Measurements from ENCODE around the gene ADCY9. TPM values are rescaled to one million over a fixed set of nuclear protein-coding genes. Genes with fewer than 3 reads are reported as not detected.

The ADCY9 gene
- total RNA-seq, 1 experiment from 2014 or later = 9.8 TPM

- TF ChIP-seq, protein P1, sequence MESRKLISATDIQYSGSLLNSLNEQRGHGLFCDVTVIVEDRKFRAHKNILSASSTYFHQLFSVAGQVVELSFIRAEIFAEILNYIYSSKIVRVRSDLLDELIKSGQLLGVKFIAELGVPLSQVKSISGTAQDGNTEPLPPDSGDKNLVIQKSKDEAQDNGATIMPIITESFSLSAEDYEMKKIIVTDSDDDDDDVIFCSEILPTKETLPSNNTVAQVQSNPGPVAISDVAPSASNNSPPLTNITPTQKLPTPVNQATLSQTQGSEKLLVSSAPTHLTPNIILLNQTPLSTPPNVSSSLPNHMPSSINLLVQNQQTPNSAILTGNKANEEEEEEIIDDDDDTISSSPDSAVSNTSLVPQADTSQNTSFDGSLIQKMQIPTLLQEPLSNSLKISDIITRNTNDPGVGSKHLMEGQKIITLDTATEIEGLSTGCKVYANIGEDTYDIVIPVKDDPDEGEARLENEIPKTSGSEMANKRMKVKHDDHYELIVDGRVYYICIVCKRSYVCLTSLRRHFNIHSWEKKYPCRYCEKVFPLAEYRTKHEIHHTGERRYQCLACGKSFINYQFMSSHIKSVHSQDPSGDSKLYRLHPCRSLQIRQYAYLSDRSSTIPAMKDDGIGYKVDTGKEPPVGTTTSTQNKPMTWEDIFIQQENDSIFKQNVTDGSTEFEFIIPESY (IDR thresholded peaks at IDR 0.05; ENCODE audit: extremely low read depth, insufficient replicate concordance, low read length) = no peak
- no peak for TF ChIP-seq EGR1 (IDR thresholded peaks at IDR 0.05; ENCODE audit: low read depth)
These were observed 53.9 kb downstream of the ADCY9 start (continued) for GRCh38 chr16:4062212-4062802.

DNA sequence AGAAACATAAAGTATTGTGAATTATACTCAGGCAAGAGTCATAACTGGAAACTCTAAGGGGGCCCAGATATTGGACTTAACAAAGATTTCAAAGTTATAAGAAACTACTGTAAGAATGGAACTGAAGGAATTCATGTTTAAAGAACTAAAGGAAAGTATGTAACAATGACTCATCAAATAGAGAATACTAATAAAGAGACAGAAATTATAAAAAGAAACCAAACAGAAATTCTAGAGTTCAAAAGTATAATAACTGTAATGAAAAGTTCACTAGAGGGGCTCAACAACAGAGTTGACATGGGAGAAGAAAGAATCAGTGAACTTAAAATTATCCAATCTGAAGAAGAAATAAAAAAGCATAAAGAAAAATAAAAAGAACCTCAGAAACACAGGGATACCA lies 55.4 kb downstream of the ADCY9 start:
- H3K27ac ChIP-seq (ENCODE audit: low read depth, low read length) = no peak overlapping the region
- H3K9me3 ChIP-seq (ENCODE audit: control insufficient read depth in 1 of 2, insufficient read depth in 1 of 2, low read depth in 1 of 2, low read length in 2 of 2) = peaks cover 4 to 11% of the 10 kb centered on the region in 2 experiments; a peak in 2 of 4 replicates
- DNase-seq (ENCODE audit: low read depth, low spot score) (no peak), ATAC-seq (no peak)
- no peak overlapping the region for H3K4me2 ChIP-seq (ENCODE audit: low read length)
- intact Hi-C loops (cut with micrococcal nuclease) = no loop called here
- ChIA-PET POLR2A (no interaction called here), RAD21 (ENCODE audit: low non-redundant PET in 1 of 2, low total read pairs in 2 of 2, uncharacterized antibody in 2 of 2, unreplicated experiment in 2 of 2) (no interaction called here), CTCF (no interaction called here)
- H2AFZ ChIP-seq (ENCODE audit: low read depth, low read length, poor library complexity, severe bottlenecking) = no peak overlapping the region
- peaks cover 0 to 6% of the 10 kb centered on the region in 2 experiments; a peak in 1 of 4 replicates for H3K4me1 ChIP-seq (ENCODE audit: control insufficient read depth in 1 of 2, insufficient read depth in 2 of 2, low read length in 2 of 2)
- H3K9me2 ChIP-seq (ENCODE audit: insufficient read depth) = no peaks in the 10 kb centered on the region
- H3K27me3 ChIP-seq (ENCODE audit: insufficient read depth, low read length) = no peaks in the 10 kb centered on the region
- TF ChIP-seq ELF1 (IDR thresholded peaks at IDR 0.05; ENCODE audit: borderline replicate concordance, low read depth) = no peak
- TF ChIP-seq FOSL1 (IDR thresholded peaks at IDR 0.05; ENCODE audit: low read depth) = no peak
- no peak for TF ChIP-seq MAX (IDR thresholded peaks at IDR 0.05)
- no peak for TF ChIP-seq POLR2AphosphoS5 (IDR thresholded peaks at IDR 0.05; ENCODE audit: low read depth, low read length)
- no peak for TF ChIP-seq EZH2phosphoT487 (IDR thresholded peaks at IDR 0.05; ENCODE audit: borderline replicate concordance)
- no peak for TF ChIP-seq EZH2 (IDR thresholded peaks at IDR 0.05)
- H3K9ac ChIP-seq (ENCODE audit: low read length) = no peak overlapping the region
- no peak overlapping the region for H3K4me3 ChIP-seq (replicated peaks in 1 of 2; ENCODE audit: low read depth in 1 of 2, low read length in 2 of 2)
- H3K79me2 ChIP-seq (ENCODE audit: insufficient read depth, low read length) = no peaks in the 10 kb centered on the region
- H4K20me1 ChIP-seq (ENCODE audit: insufficient read depth) = no peaks in the 10 kb centered on the region
- no TSS peak for BruUV-seq (replicated peaks)
- H3K36me3 ChIP-seq (ENCODE audit: control insufficient read depth in 1 of 2, insufficient read depth in 2 of 2, low read length in 2 of 2) = no peaks in the 10 kb centered on the region

Measured in HCT116 (cell line).